Upper lobe of left lung (tissue), 6 donors: ENCODE measurements around the gene TLCD3A. TPM values are rescaled to one million over a fixed set of nuclear protein-coding genes. Genes with fewer than 3 reads are reported as not detected.
"Not testable (repeated sequence)": the region's sequence is repeated elsewhere in the genome, so short reads cannot be mapped to it uniquely, and the experiment has no call there.

Experiments
- ATAC-seq, 2 donors: fragments of 200-7000 bp; cut with Tn5 transposase; one replicate each; pipeline ENCODE4 v1.9.1; 2022; ENCODE audit warnings: mild to moderate bottlenecking in 2 of 2, moderate library complexity in 2 of 2; ENCODE audit not compliant: low FRiP score in 2 of 2
- DNase-seq, 2 donors: peaks; one replicate each; pipeline ENCODE4 v3.0.0-alpha.2; 2019 to 2020
- H3K27ac ChIP-seq, 4 donors: fragments of 200-600 bp; sonication (generic); one replicate each; pipeline ENCODE4 v1.5.1; 2016 to 2019
- H3K27me3 ChIP-seq, 4 donors: fragments of 200-600 bp; sonication (generic); one replicate each; pipeline ENCODE4 v1.5.1; 2017 to 2019
- H3K36me3 ChIP-seq, 4 donors: fragments of 200-600 bp; sonication (generic); one replicate each; pipeline ENCODE4 v1.5.1; 2016 to 2019
- H3K4me1 ChIP-seq, 4 donors: fragments of 200-600 bp; sonication (generic); one replicate each; pipeline ENCODE4 v1.5.1; 2018 to 2019
- H3K4me3 ChIP-seq, 4 donors: fragments of 200-600 bp; sonication (generic); one replicate each; pipeline ENCODE4 v1.5.1; 2017 to 2019; ENCODE audit warnings: mild to moderate bottlenecking in 2 of 4, moderate library complexity in 1 of 4
- H3K9me3 ChIP-seq, 4 donors: fragments of 200-600 bp; sonication (generic); one replicate each; pipeline ENCODE4 v1.5.1; 2018 to 2019
- EP300 ChIP-seq, 4 donors: sonication (generic); formaldehyde crosslinking; IDR thresholded peaks; one replicate each; pipeline ENCODE4 v1.5.1; 2017; ENCODE audit warnings: antibody characterized with exemption in 4 of 4, control low read depth in 2 of 4
- POLR2A ChIP-seq, 4 donors: fragments of 450-650 bp; IDR thresholded peaks; one replicate each; pipeline ENCODE4 v1.5.1; 2016 to 2017; ENCODE audit warnings: antibody characterized with exemption in 4 of 4, mild to moderate bottlenecking in 2 of 4
- POLR2AphosphoS5 ChIP-seq, 2 donors: sonication (generic); formaldehyde crosslinking; IDR thresholded peaks; one replicate each; pipeline ENCODE4 v1.5.1; 2017; ENCODE audit warnings: antibody characterized with exemption in 2 of 2
- WGBS, 2 donors: methylation state at CpG; one replicate each; pipeline ENCODE4 v1.1.5; 2017 to 2018; 5-methylcytosine and 5-hydroxymethylcytosine counted together
- total RNA-seq, 6 donors: library from RNA; depleted of rRNA in 4 of 6; stranded (reverse); fragments of >200 nt in 4 of 6; gene quantifications; one replicate each; pipeline versions ENCODE4 v1.1.0 to v1.2.1, GENCODE V29; 2016 to 2021
- TF ChIP-seq, protein P1 (sequence below), 6 experiments: fragments of 450-650 bp in 4 of 6; fragments of 200-600 bp in 2 of 6; sonication (generic) in 2 of 6; IDR thresholded peaks; one replicate each; pipeline ENCODE4 v1.5.1; 2016 to 2019; ENCODE audit warnings: antibody characterized with exemption in 6 of 6
- donor health status: DM: no; HTN: no; CAD: no; lungs with moderate emphysema.
- donor health status: DM: no; HTN: yes; CAD: no; lungs with severe emphysema.

The TLCD3A gene
- total RNA-seq, 6 donors from 2014 or later, result 5.1 to 37.8 (median 11.7) TPM

DNA sequence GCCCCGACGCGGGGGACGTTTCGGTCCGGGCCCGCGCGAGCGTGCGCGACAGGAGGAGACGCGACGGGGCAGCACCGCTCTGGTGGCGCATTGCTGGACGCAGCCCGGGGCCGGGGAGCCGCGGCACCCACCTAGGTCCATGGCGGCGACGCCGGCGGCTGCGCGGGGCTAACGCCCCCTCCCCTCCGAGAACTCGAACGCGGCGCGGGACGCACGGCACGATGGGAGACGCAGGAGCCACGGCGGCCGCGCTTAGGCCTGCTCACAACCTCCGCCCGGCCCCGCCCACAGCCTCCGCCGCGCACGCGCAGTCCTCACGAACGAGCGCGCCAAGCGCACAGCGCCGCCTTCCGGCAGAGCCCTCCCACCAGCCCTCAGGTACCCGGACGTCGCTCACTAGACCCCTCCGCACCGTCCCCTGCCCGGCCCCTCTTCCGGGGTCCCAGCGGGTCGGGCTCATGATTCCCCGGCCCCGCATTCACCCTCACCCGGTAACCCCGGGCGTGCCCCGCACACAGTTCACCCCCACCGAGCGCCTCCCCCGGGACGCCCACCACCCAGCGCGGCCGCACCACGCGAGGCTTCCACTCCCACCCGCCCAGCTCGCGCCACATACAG lies 19.7 kb downstream of the TLCD3A start, which contains the start of gene GEMIN4:
TSS of gene GEMIN4 (minus strand) at position 263 of the 618 bp plus-strand sequence. CDS start at position 141, 122 bp downstream.
- Histone ChIP-seq H3K4me3 (peak within 1 kb of the TSS; percentile 44 to 98 (median 92)), H3K4me1 (peaks cover 13 to 34% (median 15%) of the 10 kb centered on the region in 4 donors), H3K27ac (peak within 1 kb of the TSS; percentile 78 to 93 (median 86)), H3K36me3 (peaks cover 4 to 13% (median 6%) of the 10 kb centered on the region in 4 donors), H3K27me3 (no peaks in the 10 kb centered on the region), H3K9me3 (no peaks in the 10 kb centered on the region)
- ATAC-seq, result peak; percentile 96 to 98
- peak; percentile 95 to 100 for DNase-seq
- WGBS, 2 donors, result 0 to 5% methylated on average over 7 to 43 of the region's 87 CpGs
- TF ChIP-seq POLR2AphosphoS5 (IDR thresholded peaks at IDR 0.05) (peak; percentile 79 to 82), POLR2A (IDR thresholded peaks at IDR 0.05) (peak in 3 of 4 donors; percentile 33 to 81 (median 78)), EP300 (IDR thresholded peaks at IDR 0.05) (no peak)
- TF ChIP-seq, protein P1, sequence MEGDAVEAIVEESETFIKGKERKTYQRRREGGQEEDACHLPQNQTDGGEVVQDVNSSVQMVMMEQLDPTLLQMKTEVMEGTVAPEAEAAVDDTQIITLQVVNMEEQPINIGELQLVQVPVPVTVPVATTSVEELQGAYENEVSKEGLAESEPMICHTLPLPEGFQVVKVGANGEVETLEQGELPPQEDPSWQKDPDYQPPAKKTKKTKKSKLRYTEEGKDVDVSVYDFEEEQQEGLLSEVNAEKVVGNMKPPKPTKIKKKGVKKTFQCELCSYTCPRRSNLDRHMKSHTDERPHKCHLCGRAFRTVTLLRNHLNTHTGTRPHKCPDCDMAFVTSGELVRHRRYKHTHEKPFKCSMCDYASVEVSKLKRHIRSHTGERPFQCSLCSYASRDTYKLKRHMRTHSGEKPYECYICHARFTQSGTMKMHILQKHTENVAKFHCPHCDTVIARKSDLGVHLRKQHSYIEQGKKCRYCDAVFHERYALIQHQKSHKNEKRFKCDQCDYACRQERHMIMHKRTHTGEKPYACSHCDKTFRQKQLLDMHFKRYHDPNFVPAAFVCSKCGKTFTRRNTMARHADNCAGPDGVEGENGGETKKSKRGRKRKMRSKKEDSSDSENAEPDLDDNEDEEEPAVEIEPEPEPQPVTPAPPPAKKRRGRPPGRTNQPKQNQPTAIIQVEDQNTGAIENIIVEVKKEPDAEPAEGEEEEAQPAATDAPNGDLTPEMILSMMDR (IDR thresholded peaks at IDR 0.05), result peak; percentile 88 to 99 (median 98)

DNA sequence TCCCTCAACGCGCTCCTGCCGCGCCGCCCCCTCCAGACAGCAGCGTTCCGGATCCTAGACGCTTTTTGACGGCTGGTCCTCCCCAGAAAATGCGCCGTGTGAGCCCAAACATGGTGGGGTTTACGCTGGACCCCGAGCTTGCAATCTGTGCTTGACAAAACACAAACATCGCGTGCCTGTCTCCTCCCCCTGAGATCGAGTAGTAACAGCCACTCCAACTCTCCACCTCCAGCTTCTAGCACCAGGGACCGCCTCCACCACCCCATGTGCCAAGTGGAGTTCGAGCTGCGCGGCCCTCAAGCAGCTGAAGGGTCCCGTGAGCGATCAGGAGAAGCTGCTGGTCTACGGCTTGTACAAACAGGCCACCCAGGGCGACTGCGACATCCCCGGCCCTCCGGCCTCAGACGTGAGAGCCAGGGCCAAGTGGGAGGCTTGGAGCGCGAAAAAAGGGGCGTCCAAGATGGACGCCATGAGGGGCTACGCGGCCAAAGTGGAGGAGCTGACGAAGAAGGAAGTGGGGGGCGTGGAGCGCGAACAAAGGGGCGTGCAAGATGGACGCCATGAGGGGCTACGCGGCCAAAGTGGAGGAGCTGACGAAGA lies 20.3 kb downstream of the TLCD3A start:
- ATAC-seq (peak; percentile 84 to 85), DNase-seq (peak; percentile 82 to 83)
- Histone ChIP-seq H3K9me3 (no peaks in the 10 kb centered on the region), H3K27ac (peak overlapping the region; percentile 78 to 93 (median 86)), H3K4me1 (peaks cover 13 to 34% (median 15%) of the 10 kb centered on the region in 4 donors), H3K27me3 (no peaks in the 10 kb centered on the region), H3K36me3 (peaks cover 0 to 12% (median 2%) of the 10 kb centered on the region in 4 donors), H3K4me3 (peak overlapping the region; percentile 44 to 98 (median 92))
- TF ChIP-seq, protein P1 (IDR thresholded peaks at IDR 0.05), result no peak
- peak in 1 of 2 donors; percentile 5 for TF ChIP-seq POLR2AphosphoS5 (IDR thresholded peaks at IDR 0.05)
- 16 to 21% methylated on average over 17 to 40 of the region's 43 CpGs for WGBS, 2 donors

GRCh38 chr17:753418-753817 lies 21.0 kb downstream of the TLCD3A start:
- Histone ChIP-seq H3K4me1 (peaks cover 13 to 34% (median 15%) of the 10 kb centered on the region in 4 donors), H3K9me3 (no peaks in the 10 kb centered on the region), H3K27ac (no peak overlapping the region), H3K4me3 (no peak overlapping the region), H3K36me3 (peaks cover 0 to 14% (median 3%) of the 10 kb centered on the region in 4 donors), H3K27me3 (no peaks in the 10 kb centered on the region)
- 82 to 84% methylated on average over 13 of the region's 13 CpGs for WGBS, 2 donors
- TF ChIP-seq, protein P1 (IDR thresholded peaks at IDR 0.05), result no peak
- TF ChIP-seq EP300 (IDR thresholded peaks at IDR 0.05) (no peak), POLR2AphosphoS5 (IDR thresholded peaks at IDR 0.05) (no peak), POLR2A (IDR thresholded peaks at IDR 0.05) (no peak)
- DNase-seq (no peak), ATAC-seq (no peak)

- not testable (repeated sequence) for ATAC-seq
- WGBS, 2 donors, result 93 to 95% methylated on average over 9 of the region's 9 CpGs
These were observed 23.0 kb downstream of the TLCD3A start for GRCh38 chr17:755319-755961.

DNA sequence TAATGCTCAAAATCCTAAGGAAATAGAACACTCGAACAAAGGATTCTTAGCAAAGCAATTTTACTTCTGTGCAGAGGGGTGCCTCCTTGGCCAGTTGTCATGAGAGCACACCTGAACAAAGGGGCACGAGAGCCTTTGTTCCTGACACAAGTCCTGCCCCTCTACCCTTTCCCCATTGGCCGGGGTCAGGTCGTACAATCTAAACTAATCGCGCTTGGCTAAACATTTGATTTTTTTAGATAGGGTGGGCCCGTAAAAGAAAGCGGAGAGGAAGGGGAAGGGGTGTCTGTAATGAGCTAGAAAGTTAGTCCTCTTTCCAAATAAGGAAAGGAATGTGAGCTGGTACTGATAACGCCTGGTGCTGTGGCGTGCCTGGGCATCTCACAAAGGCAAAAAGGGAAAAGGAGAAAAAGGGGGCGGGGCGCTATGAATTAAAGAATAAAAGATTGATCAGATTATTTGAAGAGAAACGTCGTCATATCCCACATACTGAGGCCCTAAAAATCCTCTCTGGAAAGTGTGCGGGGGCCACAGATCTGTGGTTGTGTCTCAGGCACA lies 23.7 kb downstream of the TLCD3A start:
- ATAC-seq, result not testable (repeated sequence)

More at GRCh38 chr17:755319-755961, 23.0 kb downstream of the TLCD3A start:
- H3K9me3 ChIP-seq, H3K27me3 ChIP-seq, DNase-seq, H3K4me3 ChIP-seq: not testable (repeated sequence)
- Histone ChIP-seq H3K27ac (peak overlapping the region in 1 of 4 donors; percentile 15), H3K36me3 (peaks cover 3 to 31% (median 10%) of the 10 kb centered on the region in 4 donors), H3K4me1 (peaks cover 10 to 29% (median 13%) of the 10 kb centered on the region in 4 donors)

More for the DNA sequence above, 23.7 kb downstream of the TLCD3A start:
- H3K4me1 ChIP-seq, result peaks cover 4 to 22% (median 7%) of the 10 kb centered on the region in 4 donors
- not testable (repeated sequence) for DNase-seq, H3K4me3 ChIP-seq, H3K27me3 ChIP-seq, H3K9me3 ChIP-seq
- 40 to 59% methylated on average over 15 of the region's 15 CpGs for WGBS, 2 donors
- H3K27ac ChIP-seq, result peak overlapping the region in 1 of 4 donors; percentile 15
- H3K36me3 ChIP-seq, result peaks cover 3 to 38% (median 11%) of the 10 kb centered on the region in 4 donors
